ENCODE results near the gene SETBP1.

The SETBP1 gene

DNA sequence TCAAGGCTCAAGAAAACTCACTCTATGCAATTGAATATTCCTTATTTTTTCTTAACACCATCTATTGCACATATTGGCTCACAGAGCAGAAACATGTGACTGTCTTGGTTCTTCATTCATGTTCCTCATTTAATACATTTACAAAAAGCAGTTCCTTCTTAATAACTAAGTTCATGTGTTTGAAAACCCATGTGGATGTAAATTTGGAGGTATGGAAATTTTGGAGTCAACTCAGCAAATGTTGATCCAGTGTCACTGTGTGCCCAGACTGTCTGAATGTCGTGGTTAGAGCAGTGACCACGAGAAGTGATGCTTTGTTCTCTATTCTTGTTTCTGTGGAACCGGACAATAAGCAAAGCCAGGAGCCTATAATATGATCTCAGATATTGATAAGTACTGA, 299.1 kb downstream of the SETBP1 start:
- DNase-seq: peak; percentile 72 to 87

DNA sequence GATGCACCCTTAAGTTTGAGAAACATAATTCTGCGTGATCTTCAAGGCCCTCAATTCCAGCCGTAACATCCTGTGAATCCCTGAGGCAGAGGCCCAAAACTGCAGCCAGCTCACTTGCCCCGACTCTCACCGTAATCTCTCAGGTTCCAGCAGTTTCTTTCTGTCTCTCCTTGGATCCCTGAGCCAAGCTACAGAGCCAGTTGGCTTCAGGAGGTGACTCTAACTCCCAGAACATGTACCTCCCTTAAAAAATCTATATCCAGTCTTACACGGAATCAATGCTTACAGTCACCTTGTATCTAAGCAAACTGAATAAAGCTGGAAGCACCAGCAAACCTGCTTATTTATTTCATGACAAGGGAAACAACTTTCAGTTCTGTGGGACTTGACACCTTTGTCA, 300.4 kb downstream of the SETBP1 start:
- DNase-seq: no peak

DNA sequence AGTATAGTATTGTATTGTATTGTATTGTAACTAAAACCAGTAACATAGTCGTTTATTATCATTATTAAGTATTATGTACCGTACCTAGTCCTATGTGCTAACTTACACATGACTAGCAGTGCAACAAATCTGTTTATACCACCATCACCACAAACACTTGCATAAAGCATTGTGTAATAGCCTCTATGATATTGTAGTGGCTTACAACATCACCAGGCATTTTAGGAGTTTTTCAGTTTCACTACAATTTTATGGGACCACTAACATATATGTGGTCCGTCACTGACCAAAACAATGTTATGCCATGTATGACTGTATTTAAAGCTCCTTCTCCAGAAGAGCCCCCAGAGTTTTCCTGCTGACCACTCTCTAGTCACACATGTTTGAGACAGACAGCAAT, 306.2 kb downstream of the SETBP1 start:
- DNase-seq: peak; percentile 49 to 69

DNA sequence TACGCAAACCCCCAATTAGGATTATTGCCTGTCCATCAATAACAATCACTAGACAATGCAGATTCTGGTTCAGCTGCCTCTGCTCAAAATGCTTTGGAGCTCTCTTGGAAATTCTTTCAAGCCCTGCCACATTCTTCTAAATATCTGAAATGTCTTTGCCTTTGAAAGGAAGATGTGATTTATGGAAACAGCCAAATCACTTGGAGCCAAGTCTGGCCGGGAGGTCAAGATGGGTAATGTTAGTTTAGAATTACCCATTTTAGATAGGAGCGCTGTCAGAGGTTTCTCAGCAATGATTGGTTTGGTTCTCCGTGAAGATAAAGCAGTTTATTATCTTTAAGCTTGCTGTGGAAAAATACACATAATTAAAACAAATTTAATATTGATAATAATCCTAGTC, 306.7 kb downstream of the SETBP1 start:
- no peak for DNase-seq

DNA sequence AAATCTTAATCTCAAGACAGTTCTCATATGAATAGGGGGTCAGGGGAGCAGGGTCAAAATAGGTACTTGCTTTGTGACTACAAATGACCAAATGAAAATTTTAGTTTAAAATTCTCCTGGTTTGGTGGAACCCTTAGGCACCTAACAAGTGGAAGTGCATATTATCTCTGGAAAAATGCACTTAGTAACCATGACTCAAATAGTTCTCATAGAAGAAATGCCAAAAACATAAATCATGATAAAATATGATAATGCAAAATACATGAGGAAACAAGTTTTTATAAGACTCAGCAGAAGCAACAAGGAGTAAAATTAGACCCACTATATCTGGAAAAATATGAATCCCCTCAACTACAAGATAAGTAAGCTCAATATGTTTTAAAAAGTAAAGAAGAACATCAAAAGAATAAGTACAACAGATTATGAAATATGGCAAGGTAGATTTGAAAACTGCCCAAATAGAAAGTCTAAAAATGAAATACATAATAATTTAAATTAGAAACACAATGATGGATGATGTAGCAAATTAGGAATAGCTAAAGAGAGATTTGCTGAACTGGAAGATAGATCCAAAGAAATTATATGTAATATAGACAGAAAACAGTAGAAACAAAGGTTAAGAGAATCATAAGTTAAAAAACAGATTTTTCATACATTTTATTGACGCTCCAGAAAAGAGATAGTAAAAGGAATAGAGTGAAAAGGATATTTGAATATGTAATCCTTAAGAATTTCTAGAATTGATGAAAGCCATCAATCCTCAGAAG, 308.3 kb downstream of the SETBP1 start:
- no peak for DNase-seq

DNA sequence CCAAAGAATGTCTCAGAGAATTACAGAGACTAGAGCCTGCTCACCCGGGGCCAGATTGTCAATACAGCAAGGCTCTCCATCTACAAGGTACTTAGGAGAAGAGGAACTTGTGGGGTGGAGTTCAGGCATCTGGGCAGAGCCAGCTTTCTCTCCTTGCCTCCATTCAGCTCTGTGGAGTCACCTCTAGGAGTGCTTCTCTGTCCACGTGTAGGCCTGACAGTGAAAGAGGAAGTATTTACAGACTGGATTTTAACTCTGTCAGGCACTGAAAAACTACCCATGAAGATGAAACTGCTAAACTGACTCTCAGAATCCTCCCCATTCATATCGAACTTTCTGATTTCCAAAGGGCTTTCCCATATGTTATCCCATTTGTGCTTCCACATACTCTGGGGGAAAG, 315.6 kb downstream of the SETBP1 start:
- peak; percentile 23 to 29 for DNase-seq

DNA sequence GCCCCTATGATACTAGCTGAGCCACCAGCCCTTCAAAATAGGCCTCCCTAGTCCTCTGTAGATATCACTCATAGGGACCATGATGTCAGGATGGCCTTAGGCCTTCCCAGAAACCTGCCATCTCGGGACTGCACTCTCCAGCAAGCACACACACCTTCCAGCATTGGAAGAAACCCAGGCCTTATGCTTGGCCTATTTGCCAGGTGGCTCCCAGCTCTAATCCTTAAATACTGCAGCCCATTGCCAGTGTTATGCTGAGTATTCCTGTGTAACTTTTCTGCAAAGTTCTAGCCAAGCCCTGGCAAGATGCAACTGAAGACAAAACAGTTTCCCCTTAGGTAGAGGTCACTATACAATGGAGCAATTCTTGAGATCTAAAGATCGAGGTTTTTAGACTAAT, 316.5 kb downstream of the SETBP1 start:
- DNase-seq: no peak

DNA sequence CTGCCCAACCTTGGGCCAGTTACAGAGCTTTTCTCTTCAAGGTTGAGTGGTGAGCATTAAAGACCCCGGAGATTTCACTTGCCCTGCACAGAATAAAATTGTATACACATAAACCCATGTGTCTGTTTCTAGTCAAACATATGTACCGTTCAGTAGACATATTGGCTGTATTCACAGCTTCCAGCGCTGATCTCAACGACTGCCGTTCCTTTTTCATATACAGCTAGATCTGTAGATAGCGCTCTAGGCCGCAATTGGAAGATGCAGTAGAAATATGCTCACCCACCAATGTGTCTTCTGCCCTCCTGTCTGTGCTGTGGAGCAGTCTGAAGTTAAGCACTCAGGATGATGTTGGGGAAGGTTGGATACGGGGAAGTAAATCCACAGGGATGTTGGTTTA, 317.7 kb downstream of the SETBP1 start:
- no peak for DNase-seq

DNA sequence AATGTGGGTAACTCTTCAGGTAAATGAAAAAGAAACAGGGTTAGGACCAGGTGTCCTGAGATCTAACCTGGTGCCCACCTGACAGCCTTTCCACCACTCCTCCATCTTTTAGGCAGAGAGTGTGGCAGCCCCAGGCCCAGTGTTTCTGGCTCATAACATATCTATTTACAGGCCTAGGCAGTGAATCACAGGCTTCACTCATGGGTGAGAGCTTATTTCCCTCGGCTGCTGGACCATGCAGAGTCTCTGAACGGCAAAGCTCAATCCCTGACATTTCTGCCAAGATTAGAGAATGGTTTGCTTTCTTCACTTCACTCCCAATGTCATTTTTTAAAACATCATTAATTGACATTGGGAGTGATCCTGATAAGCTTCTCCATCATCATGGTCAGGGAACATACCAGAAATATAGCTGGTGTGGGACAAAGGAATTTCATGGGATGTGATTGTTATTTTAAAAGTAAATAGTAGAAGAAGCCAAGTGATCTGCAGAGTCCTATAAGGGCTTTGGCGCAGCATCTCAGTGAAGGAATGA, 323.9 kb downstream of the SETBP1 start:
- DNase-seq: no peak

DNA sequence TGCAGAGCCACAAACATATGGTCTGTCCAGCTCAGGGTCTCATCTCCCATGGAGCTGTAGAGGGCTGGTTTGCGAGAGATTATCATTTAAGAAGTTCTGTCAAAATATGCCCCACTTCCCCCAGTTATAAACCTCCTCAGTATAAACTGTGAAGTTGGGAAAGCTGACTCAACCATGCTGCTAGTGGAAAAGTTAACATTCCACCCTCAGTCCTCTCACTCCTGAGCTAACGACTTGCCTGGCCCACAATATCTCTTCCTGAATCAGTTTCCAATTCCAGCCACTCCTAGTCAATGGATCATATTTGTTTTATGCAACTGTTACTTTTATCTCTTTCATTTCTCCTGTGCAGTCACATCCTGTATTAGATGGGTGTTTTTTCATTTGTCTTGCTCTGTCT, 326.2 kb downstream of the SETBP1 start:
- no peak for DNase-seq

DNA sequence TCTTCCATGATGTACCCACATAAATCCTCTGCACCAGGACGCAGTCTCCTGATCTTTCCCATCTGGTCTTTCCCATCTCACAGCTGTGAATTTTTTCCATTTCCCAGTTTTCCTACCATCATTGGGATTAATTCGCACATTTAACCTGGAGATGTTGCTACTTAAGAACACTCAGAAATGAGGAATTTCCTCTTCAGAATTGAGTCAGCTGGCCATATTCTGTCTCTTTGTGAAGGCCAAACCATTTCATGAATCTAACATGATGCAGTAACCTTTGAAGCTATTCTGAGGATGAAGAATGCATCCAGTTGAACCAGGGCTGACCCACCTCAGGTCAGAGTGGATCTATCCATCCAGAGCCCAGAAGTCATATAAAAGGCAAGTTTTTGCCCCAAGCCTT, 326.8 kb downstream of the SETBP1 start:
- no peak for DNase-seq

DNA sequence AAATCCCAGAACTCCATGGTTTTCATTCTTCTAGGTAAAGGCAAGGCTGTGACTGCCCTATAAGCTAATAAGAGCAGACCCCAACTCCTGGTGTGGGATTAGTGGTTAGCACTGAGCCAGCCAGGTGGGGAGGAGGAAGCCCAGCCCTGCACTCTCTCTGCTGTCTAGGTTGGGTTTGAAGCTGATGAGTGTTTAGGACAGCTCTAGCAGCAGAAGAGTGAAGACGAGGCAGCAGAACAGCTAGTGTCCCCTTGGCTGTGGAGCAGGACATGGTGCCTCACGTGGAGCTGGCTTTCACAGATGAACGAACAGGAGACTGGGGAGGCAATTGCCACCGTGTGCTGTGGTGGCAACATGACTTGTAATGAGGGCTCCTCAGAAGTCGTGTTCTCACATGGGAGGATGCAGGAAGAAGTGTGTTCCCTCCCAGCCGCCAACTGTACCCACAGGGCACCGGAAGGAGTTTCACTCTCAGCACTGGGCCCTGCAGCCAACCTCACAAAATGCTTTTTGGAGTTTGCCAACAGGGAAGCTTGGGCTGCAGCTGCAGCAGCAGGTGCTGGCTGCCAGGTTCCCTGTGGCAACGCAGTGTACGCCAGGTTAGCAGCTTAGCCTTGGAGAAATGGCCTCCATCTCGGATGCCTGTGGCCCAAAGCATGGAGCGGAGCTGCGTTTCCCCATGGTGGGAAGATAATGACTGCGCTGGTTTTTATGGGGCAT, 328.2 kb downstream of the SETBP1 start:
- DNase-seq: no peak

DNA sequence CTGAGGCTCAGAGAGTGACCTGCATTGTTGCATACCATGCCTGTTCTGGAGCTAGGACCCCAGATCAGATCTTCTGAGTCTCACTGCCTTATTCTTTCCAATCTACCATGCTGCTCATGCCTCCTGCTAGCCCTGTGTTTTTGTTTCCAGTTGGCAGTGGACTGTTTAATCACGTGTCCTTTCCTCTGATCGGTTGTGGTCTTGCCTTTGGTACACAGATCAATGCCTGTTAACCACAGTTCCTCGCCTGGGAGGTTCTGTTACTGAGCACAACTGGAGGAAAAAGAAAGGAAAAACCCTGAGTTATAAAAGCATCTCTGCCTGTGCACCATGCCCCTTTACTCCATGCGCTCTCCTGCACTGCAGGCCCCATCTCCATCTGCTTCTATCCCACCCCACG, 329.1 kb downstream of the SETBP1 start:
- DNase-seq: no peak

DNA sequence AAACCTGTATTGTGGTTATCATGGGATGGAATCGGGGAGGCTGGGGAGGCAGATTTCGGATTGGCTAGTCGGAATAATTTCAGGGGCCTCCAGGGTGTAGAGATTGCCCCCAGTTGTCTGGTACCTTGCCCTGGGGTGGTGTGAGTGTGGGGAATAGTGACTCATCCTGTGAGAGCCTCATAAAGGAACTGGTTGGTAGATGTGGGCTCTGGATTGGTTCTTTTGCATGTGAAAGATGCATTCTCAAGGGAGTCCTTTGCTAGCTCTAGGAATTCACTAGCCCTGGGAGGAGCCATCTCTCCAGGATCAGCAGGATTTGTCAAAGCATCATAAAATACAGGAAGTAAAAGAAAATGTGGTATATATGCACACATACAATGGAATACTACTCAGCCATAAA, 331.6 kb downstream of the SETBP1 start:
- no peak for DNase-seq

DNA sequence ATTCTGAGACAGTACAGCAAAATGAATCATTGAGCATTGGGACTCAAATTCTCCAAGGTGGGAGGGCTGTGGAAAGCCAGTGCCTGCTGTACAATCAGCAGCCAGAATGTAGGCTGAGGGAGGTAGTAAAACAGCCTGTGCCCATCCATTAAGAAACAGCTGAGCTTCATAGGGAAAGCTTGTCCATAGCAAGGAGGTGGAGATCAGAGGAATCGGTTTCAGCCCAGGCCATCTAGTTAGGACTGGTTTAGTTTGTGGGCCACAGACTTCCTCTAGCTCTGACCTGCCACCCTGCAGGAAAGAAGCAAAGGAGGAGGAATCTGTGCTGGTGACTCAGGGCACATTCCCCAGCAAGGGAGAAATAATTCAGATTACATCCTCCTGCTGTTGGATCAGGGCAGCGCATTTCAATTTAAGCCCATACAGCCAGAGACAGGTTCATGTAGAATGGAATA, 333.4 kb downstream of the SETBP1 start:
- DNase-seq: no peak

DNA sequence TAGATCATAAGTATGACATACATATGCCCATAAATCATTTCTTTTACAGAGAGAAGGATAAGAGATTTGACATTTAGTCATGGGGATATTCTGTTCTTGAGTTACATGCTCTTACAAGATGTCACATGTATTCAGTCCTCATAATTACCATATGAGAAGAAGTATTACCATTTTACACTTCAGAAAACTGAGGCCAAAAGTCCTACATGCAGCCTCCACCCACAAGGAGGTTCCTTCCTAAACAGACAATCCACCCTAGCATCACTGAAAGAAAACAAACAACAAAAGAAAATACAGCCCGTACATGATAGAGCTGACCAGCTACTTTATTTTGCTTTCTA, 335.1 kb downstream of the SETBP1 start:
- no peak for DNase-seq

DNA sequence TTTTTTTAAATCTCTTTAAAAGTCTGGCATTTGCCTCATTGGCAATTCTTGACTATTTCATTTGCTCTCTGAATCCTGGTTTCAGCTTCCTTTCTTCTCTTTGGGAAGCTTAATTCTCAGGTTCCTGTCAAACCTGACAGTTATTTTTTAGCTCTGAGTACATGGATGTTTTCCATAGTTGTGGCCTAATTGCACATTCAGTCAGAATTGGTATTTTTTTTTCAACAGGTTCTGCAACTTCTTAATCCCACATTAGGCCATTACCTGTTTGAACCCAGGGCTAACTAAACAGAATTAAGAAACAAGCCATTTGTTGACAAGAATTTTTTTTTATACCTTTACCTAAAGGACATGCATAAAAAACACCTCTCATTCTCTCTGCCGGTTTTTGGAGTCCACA, 338.8 kb downstream of the SETBP1 start:
- no peak for DNase-seq

DNA sequence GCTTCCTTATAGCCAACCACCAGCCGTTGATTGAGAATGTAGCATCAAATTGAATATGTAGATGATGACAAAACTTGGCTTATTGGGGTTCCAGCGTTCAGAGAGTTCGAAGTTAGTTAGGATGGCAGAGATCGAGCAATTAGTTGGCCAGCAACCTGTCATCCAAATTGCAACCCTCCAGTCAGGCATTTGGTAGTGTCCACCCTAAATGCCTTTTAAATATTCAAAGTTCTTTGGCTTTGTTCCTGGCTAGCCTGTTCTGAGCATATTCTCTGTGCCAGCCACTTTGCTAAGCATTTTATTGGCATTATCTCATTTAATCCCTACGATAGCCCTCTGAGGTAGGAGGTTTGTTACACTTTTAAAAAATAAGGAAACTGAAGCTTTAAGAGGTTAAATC, 342.8 kb downstream of the SETBP1 start:
- no peak for DNase-seq

DNA sequence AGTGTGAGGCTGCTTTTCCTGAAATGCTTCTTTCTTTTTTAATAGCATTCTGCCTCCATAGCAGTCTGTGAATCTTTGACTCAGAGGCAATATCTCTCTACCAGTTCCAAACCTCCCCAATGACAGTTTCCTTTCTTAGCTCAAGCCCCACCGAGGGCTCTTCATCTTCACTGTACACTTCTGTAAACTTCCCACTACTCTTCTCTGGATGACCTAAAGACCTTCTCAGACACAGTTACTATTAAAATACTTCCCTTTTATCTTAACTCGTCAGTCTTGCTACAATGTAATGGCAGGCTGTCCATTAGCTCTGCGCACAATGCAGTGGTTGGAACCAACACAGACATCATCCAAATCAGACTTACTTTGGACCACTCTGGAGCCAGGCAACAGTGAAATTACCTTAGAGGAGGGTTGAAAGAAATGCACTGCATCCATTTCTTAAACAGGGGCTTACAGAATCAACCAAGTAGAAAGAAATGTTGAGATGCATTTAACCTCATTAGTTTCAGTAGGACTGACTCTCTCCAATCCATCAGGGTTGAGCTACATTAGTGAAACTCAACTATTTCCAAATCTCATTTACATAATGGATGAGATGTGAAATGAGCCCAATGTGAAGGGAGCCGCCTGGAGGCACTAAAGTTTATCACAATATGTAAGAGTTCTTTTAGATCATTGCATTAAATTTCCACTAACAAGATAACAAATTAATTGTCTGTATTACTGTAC, 343.8 kb downstream of the SETBP1 start:
- peak in 1 of 2 donors; percentile 13 for DNase-seq

DNA sequence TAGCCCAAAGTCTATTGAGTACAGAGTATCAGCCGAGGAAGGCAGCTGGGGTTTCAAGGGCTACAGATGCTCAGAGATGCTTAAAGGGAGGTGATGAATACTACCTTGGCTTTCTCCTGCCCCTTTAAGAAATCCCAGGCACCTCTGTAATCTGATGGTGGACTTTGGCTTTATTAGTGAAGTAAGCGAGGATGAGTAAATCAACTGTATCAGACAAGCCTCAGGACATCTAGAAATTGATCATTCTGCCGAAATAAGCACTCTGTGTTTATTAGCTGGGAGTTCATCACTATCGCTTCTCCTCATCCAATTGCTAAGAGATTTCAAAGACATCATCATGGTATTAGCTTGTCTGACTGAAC, 344.4 kb downstream of the SETBP1 start:
- DNase-seq: no peak

DNA sequence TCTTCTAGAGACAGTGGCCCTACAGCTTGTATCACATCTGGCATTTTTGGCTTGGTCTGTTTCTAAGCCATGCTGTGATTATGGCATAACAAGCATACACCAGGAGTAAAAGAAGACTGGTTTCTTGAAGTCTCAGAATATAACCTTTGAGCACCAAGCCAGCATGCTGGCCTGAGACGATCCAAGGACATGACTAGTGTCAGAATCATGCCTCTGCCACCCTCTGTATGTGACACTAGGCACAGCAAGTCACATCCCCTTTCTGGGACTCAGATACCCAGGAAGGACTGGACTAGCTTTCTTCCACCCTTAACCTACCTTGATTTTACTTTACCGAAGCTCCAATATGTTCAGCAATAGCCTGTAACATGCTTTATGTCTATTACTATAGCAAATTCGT, 345.5 kb downstream of the SETBP1 start:
- DNase-seq: peak in 1 of 2 donors; percentile 5

DNA sequence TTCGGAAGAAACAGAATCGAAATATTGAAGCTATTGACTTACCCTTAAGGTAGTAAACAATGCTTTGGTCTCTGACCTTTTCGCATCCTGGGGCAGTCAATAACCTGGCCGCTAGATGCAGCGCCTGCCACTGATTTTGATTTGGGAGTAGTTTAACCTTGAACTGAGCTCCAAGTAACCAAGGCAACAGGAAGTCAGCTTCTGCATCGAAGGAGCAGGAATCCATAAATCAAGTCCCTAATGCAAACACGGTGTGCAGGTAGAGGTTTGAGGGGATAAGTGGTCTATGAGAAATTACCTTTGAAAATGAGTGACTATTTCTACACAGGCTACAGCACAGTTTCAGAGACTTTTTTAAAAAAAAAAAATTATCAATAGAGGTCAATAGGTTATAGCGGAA, 353.5 kb downstream of the SETBP1 start:
- no peak for DNase-seq

DNA sequence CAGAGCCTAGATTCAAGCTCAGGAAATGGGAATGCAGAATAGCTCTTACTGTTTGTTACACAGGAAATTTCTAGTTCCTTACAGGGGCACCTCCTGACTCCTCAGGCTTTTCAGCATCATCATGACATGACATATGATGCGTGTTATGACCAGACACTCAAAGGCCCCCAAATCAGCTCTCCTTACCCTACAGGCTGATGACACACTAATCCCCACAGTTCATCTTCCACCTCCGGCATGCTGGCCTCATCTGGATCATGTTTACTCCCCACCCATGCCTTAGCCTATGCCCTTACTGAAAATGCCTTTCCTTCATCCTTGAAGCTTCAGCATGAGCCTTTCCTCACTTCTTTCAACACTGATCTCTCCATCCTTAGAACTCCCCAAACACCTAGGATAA, 356.9 kb downstream of the SETBP1 start:
- DNase-seq: no peak

DNA sequence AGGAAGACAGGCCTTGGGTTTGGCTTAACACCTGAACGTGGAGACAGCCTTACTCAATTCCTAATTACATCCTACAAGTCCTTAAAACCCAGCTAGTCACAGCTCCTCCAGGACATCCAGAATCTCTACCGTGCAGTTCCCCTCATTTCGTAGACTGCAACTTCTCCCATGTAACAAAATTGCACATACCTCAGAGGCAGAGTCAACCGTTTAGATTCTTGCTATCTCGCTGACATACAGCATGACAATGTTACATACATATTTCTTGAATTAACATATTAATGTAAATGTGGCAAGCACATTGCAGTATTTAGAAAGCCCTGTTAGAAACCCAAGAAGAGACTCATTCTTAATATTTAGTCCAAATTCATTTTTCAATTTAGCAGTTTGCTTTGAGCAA, 358.7 kb downstream of the SETBP1 start:
- no peak for DNase-seq
